Measurements from ENCODE around the gene ERICH6B. TPM values are rescaled to one million over a fixed set of nuclear protein-coding genes. Genes with fewer than 3 reads are reported as not detected.
"Not testable (repeated sequence)": the region's sequence is repeated elsewhere in the genome, so short reads cannot be mapped to it uniquely, and the experiment has no call there.

ERICH6B gene
- total RNA-seq (not detected), polyA plus RNA-seq (not detected), total RNA-seq (not detected)

DNA sequence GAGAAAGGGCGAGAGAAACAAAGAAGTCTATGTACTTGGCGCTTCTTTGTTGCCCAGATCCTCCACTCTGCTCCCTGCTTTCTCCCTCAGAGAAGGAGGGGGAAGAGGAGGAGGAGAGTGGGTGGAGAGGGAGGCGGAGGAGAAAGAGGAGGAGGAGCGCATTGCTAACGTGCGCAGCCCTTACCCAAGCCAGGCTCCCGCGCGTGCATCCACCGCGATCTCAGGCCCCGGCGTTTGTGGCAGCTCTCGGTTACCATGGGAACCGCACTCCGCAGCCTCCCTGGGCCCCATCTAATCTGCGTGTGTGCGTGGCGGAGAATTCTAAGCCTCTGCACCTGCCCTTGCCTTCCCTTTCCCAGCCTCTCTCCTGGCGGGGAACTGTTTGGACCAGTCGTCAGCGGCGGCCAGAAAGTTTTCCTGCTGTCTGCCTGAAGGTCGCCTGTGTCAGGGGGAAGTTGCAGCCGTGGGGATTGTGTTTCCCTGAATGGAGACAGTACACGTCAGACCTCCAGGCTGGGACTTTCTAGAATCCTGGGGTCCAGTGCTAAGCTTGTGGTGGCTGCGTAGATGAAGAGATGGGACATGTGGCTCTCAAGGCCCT, at the start of gene ERICH6B:
Gene ERICH6B, minus strand, starts transcription at position 239 of the 601 bp plus-strand sequence. CDS start 18,734 bp downstream, outside the sequence.
- Mint-ChIP-seq H3K36me3 (no peaks in the 10 kb centered on the region), H3K27me3 (peaks cover 26 to 71% (median 60%) of the 10 kb centered on the region in 5 donors), H3K4me1 (peaks cover 0 to 7% (median 4%) of the 10 kb centered on the region in 7 donors), H3K9me3 (peaks cover 0 to 12% (median 1%) of the 10 kb centered on the region in 11 donors), H3K4me3 (peak within 1 kb of the TSS in 4 of 10 donors; percentile 5 to 31 (median 24)), H3K27ac (no peak within 1 kb of the TSS)
- Histone ChIP-seq H3K9me3 (ENCODE audit: control insufficient read depth in 2 of 3, low read length in 3 of 3) (no peaks in the 10 kb centered on the region), H3K4me1 (ENCODE audit: control insufficient read depth in 2 of 2, insufficient read depth in 2 of 2, low read length in 2 of 2) (no peaks in the 10 kb centered on the region), H3K36me3 (ENCODE audit: control insufficient read depth in 2 of 3, insufficient read depth in 3 of 3, low read length in 3 of 3) (no peaks in the 10 kb centered on the region), H3K27ac (ENCODE audit: low read depth, low read length) (no peak within 1 kb of the TSS), H3K4me3 (ENCODE audit: low read length) (no peak within 1 kb of the TSS), H3K27me3 (ENCODE audit: control insufficient read depth in 2 of 2, insufficient read depth in 2 of 2, low read length in 2 of 2) (no peaks in the 10 kb centered on the region)
- peak; percentile 42 for ATAC-seq
- CTCF ChIA-PET, result interaction anchor here (1.0 kb wide), 1 partner anchor 7 kb away, joined by 3 read pairs; no protein-coding TSS in a partner anchor
- POLR2A ChIA-PET, result no interaction called here
- intact Hi-C loops (cut with micrococcal nuclease), result no loop called here
- peak in 3 of 9 donors; percentile 4 to 34 (median 9) for DNase-seq

GRCh38 chr13:45662903-45663302, 47.4 kb upstream of the ERICH6B start:
- H3K27me3 Mint-ChIP-seq, H3K27ac Mint-ChIP-seq, CTCF ChIA-PET: not testable (repeated sequence)

DNA sequence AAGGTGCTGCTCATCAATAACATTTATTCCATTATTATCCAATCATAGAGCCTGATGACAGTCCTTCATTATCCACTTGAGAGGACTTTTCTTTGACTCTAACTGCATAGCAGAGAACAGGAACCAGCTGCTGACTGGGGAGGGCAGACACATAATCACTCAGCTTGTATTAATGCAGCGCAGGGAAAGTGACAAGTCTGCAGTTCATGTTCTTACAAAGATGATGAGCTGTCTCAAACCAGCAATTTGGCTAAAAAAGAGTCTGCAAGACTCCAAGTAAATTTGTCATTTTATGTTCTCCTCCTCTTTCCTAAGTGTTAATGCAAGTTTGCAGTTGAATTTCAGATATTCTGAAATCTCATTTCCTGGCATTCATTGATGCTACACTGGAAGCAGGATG, 46.6 kb upstream of the ERICH6B start:
- Histone ChIP-seq H3K36me3 (ENCODE audit: control insufficient read depth in 2 of 3, insufficient read depth in 3 of 3, low read length in 3 of 3) (no peaks in the 10 kb centered on the region), H3K4me3 (ENCODE audit: low read length) (no peak overlapping the region), H3K27me3 (ENCODE audit: control insufficient read depth in 2 of 2, insufficient read depth in 2 of 2, low read length in 2 of 2) (no peaks in the 10 kb centered on the region), H3K27ac (ENCODE audit: low read depth, low read length) (no peak overlapping the region), H3K9me3 (ENCODE audit: control insufficient read depth in 2 of 3, low read length in 3 of 3) (no peaks in the 10 kb centered on the region), H3K4me1 (ENCODE audit: control insufficient read depth in 2 of 2, insufficient read depth in 2 of 2, low read length in 2 of 2) (no peaks in the 10 kb centered on the region)
- H3K4me3 Mint-ChIP-seq, result no peak overlapping the region
- ATAC-seq (no peak), DNase-seq (no peak)
- POLR2A ChIA-PET, result interaction anchor here (1.0 kb wide), 1 partner anchor 9 kb away, joined by 5 read pairs; no protein-coding TSS in a partner anchor
- intact Hi-C loops (cut with micrococcal nuclease), result no loop called here
- no peak overlapping the region for H3K27ac Mint-ChIP-seq
- CTCF ChIA-PET, result interaction anchor here (0.7 kb wide), 1 partner anchor 50 kb away, joined by 3 read pairs; no protein-coding TSS in a partner anchor
- H3K36me3 Mint-ChIP-seq, result no peaks in the 10 kb centered on the region
- no peaks in the 10 kb centered on the region for H3K27me3 Mint-ChIP-seq
- peaks cover 0 to 6% (median 0%) of the 10 kb centered on the region in 7 donors for H3K4me1 Mint-ChIP-seq
- H3K9me3 Mint-ChIP-seq, result peaks cover 0 to 6% (median 4%) of the 10 kb centered on the region in 11 donors

More at GRCh38 chr13:45662903-45663302, 47.4 kb upstream of the ERICH6B start:
- H3K4me1 ChIP-seq (ENCODE audit: control insufficient read depth in 2 of 2, insufficient read depth in 2 of 2, low read length in 2 of 2); H3K36me3 ChIP-seq (ENCODE audit: control insufficient read depth in 2 of 3, insufficient read depth in 3 of 3, low read length in 3 of 3); H3K4me3 ChIP-seq (ENCODE audit: low read length); H3K4me3 Mint-ChIP-seq; H3K36me3 Mint-ChIP-seq; H3K9me3 Mint-ChIP-seq; H3K27me3 ChIP-seq (ENCODE audit: control insufficient read depth in 2 of 2, insufficient read depth in 2 of 2, low read length in 2 of 2); intact Hi-C loops (cut with micrococcal nuclease); H3K4me1 Mint-ChIP-seq; H3K9me3 ChIP-seq (ENCODE audit: control insufficient read depth in 2 of 3, low read length in 3 of 3); H3K27ac ChIP-seq (ENCODE audit: low read depth, low read length); ATAC-seq; DNase-seq: not testable (repeated sequence)
- POLR2A ChIA-PET, result interaction anchor here (1.0 kb wide), 1 partner anchor 8 kb away, joined by 5 read pairs; no protein-coding TSS in a partner anchor

DNA sequence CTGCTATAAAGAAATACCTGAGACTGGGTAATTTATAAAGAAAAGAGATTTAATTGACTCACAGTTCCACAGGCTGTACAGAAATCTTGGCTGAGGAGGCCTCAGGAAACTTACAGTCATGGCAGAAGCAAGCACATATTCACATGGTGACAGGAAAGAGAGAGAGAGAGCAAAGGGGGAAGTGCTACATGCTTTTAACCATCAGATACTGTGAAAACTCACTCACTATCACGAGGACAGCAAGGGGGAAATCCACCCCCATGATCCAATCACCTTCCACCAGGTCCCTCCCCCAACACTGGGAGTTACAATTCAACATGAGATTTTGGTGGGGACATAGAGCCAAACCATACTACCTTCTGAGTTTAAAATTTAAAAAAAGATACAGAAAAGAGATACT, 44.9 kb upstream of the ERICH6B start:
- H3K4me3 Mint-ChIP-seq; H3K27ac ChIP-seq (ENCODE audit: low read depth, low read length); H3K36me3 ChIP-seq (ENCODE audit: control insufficient read depth in 2 of 3, insufficient read depth in 3 of 3, low read length in 3 of 3); H3K4me1 Mint-ChIP-seq; intact Hi-C loops (cut with micrococcal nuclease); POLR2A ChIA-PET; H3K9me3 ChIP-seq (ENCODE audit: control insufficient read depth in 2 of 3, low read length in 3 of 3); H3K4me3 ChIP-seq (ENCODE audit: low read length); CTCF ChIA-PET; H3K36me3 Mint-ChIP-seq; H3K9me3 Mint-ChIP-seq; H3K27me3 Mint-ChIP-seq; H3K27me3 ChIP-seq (ENCODE audit: control insufficient read depth in 2 of 2, insufficient read depth in 2 of 2, low read length in 2 of 2); H3K27ac Mint-ChIP-seq; H3K4me1 ChIP-seq (ENCODE audit: control insufficient read depth in 2 of 2, insufficient read depth in 2 of 2, low read length in 2 of 2); DNase-seq: not testable (repeated sequence)
- peak; percentile 34 for ATAC-seq

- H3K9me3 Mint-ChIP-seq, result peaks cover 0 to 6% (median 4%) of the 10 kb centered on the region in 11 donors
- CTCF ChIA-PET, result no interaction called here
- ATAC-seq (no peak), DNase-seq (no peak)
- H3K4me1 ChIP-seq (ENCODE audit: control insufficient read depth in 2 of 2, insufficient read depth in 2 of 2, low read length in 2 of 2), result no peaks in the 10 kb centered on the region
- POLR2A ChIA-PET, result no interaction called here
- intact Hi-C loops (cut with micrococcal nuclease), result no loop called here
- no peak overlapping the region for H3K27ac Mint-ChIP-seq
- H3K9me3 ChIP-seq (ENCODE audit: control insufficient read depth in 2 of 3, low read length in 3 of 3), result no peaks in the 10 kb centered on the region
- H3K4me1 Mint-ChIP-seq, result peaks cover 0 to 6% (median 0%) of the 10 kb centered on the region in 7 donors
- no peaks in the 10 kb centered on the region for H3K36me3 Mint-ChIP-seq
- no peaks in the 10 kb centered on the region for H3K27me3 ChIP-seq (ENCODE audit: control insufficient read depth in 2 of 2, insufficient read depth in 2 of 2, low read length in 2 of 2)
- no peak overlapping the region for H3K4me3 Mint-ChIP-seq
- no peaks in the 10 kb centered on the region for H3K36me3 ChIP-seq (ENCODE audit: control insufficient read depth in 2 of 3, insufficient read depth in 3 of 3, low read length in 3 of 3)
- no peak overlapping the region for H3K4me3 ChIP-seq (ENCODE audit: low read length)
- no peak overlapping the region for H3K27ac ChIP-seq (ENCODE audit: low read depth, low read length)
- no peaks in the 10 kb centered on the region for H3K27me3 Mint-ChIP-seq
Observed at GRCh38 chr13:45659536-45659935, 44.0 kb upstream of the ERICH6B start.

- no peaks in the 10 kb centered on the region for H3K27me3 Mint-ChIP-seq
- Histone ChIP-seq H3K27ac (ENCODE audit: low read depth, low read length) (no peak overlapping the region), H3K4me3 (ENCODE audit: low read length) (no peak overlapping the region), H3K9me3 (ENCODE audit: control insufficient read depth in 2 of 3, low read length in 3 of 3) (no peaks in the 10 kb centered on the region), H3K4me1 (ENCODE audit: control insufficient read depth in 2 of 2, insufficient read depth in 2 of 2, low read length in 2 of 2) (no peaks in the 10 kb centered on the region), H3K27me3 (ENCODE audit: control insufficient read depth in 2 of 2, insufficient read depth in 2 of 2, low read length in 2 of 2) (no peaks in the 10 kb centered on the region), H3K36me3 (ENCODE audit: control insufficient read depth in 2 of 3, insufficient read depth in 3 of 3, low read length in 3 of 3) (no peaks in the 10 kb centered on the region)
- H3K27ac Mint-ChIP-seq, result no peak overlapping the region
- H3K9me3 Mint-ChIP-seq, result peaks cover 0 to 6% (median 4%) of the 10 kb centered on the region in 11 donors
- CTCF ChIA-PET, result no interaction called here
- POLR2A ChIA-PET, result no interaction called here
- DNase-seq (no peak), ATAC-seq (no peak)
- no peaks in the 10 kb centered on the region for H3K36me3 Mint-ChIP-seq
- intact Hi-C loops (cut with micrococcal nuclease), result no loop called here
- H3K4me3 Mint-ChIP-seq, result no peak overlapping the region
- peaks cover 0 to 6% (median 0%) of the 10 kb centered on the region in 7 donors for H3K4me1 Mint-ChIP-seq
Observed at GRCh38 chr13:45658586-45659235, 43.2 kb upstream of the ERICH6B start.
